HEK293 (cell line): Measurements from ENCODE around the gene ASCC2.

Experiments used
- CTCF ChIP-seq: fragments of 450-650 bp; formaldehyde crosslinking; IDR thresholded peaks from 2 replicates; pipeline ENCODE4 v1.5.1; 2016; ENCODE audit warnings: missing biosample characterization, missing genetic modification characterization
- ZFP3 ChIP-seq: fragments of 450-650 bp; formaldehyde crosslinking; IDR thresholded peaks from 2 replicates; pipeline ENCODE4 v1.5.1; 2016; ENCODE audit warnings: low read depth, missing biosample characterization, missing genetic modification characterization
- ZNF16 ChIP-seq: fragments of 450-650 bp; formaldehyde crosslinking; IDR thresholded peaks from 2 replicates; pipeline ENCODE4 v1.5.1; 2016; ENCODE audit warnings: low read depth, missing biosample characterization, missing genetic modification characterization
- ZNF600 ChIP-seq: fragments of 450-650 bp; formaldehyde crosslinking; IDR thresholded peaks from 2 replicates; pipeline ENCODE4 v1.5.1; 2016; ENCODE audit warnings: missing biosample characterization, missing genetic modification characterization
- ZNF837 ChIP-seq: fragments of 450-650 bp; formaldehyde crosslinking; IDR thresholded peaks from 2 replicates; pipeline ENCODE4 v1.5.1; 2016; ENCODE audit warnings: missing biosample characterization, missing genetic modification characterization
- ZXDB ChIP-seq: fragments of 450-650 bp; formaldehyde crosslinking; IDR thresholded peaks from 2 replicates; pipeline ENCODE4 v1.5.1; 2016; ENCODE audit warnings: missing biosample characterization, missing genetic modification characterization

GRCh38 chr22:29773233-29773632 lies 64.8 kb downstream of the ASCC2 start:
- no peak for TF ChIP-seq ZNF600 (tag by site-specific recombination)
- TF ChIP-seq CTCF (tag by site-specific recombination), result no peak
- TF ChIP-seq ZFP3 (tag by site-specific recombination), result no peak
- TF ChIP-seq ZNF837, result no peak
- TF ChIP-seq ZXDB, result no peak
- TF ChIP-seq ZNF16 (tag by site-specific recombination), result no peak
